ENCODE measurements around the gene SFMBT1. TPM values are rescaled to one million over a fixed set of nuclear protein-coding genes. Genes with fewer than 3 reads are reported as not detected.

Gene SFMBT1
- total and polyA plus RNA-seq, 2 donors (not counting 1 experiment from before 2014, with no cell fraction given), result 3.7 to 5.6 TPM

DNA sequence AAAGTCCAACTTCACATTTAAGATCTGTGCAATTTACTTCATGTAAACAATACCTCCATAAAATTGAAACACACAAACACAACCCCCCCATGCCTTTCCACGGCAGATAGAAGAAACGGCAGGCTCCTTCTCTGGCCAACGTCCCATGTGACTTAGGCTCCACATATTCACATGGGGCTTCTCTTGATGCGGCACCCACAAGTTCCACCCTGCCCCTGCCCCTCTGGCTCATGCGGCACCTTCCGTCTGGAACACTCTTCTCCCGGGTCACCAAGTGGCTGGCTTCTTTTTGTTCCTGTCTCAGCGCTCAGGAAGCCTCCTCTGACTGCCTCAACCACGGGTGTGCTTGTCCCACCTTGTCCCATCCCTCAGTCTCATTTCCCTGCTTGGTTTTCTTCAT, 174.1 kb downstream of the SFMBT1 start:
- no peak overlapping the region for H3K27ac ChIP-seq (ENCODE audit: insufficient read depth, low read length)
- H3K4me1 ChIP-seq (ENCODE audit: control insufficient read depth, extremely low read depth, insufficient read depth, low read length), result no peaks in the 10 kb centered on the region
- H4K20me1 ChIP-seq (ENCODE audit: control insufficient read depth, extremely low read depth, insufficient read depth, low read length), result no peaks in the 10 kb centered on the region
- no peaks in the 10 kb centered on the region for H3K9me3 ChIP-seq (ENCODE audit: control insufficient read depth, insufficient read depth, low read depth, low read length)
- H3K27me3 ChIP-seq (ENCODE audit: control insufficient read depth, insufficient read depth, low read length), result no peaks in the 10 kb centered on the region
- no peak overlapping the region for H3K4me3 ChIP-seq (replicated peaks in 1 of 4; ENCODE audit: control extremely low read depth in 1 of 4, insufficient read depth in 1 of 4, low read depth in 3 of 4, low read length in 4 of 4)
- H3K4me2 ChIP-seq (ENCODE audit: extremely low read depth, insufficient read depth, low read length), result no peak overlapping the region
- H3K79me2 ChIP-seq (ENCODE audit: control insufficient read depth, insufficient read depth, low read length), result no peaks in the 10 kb centered on the region
- no peak overlapping the region for H3K9ac ChIP-seq (ENCODE audit: insufficient read depth, low read length)
- no peaks in the 10 kb centered on the region for H3K36me3 ChIP-seq (ENCODE audit: control insufficient read depth, insufficient read depth, low read length)
- H2AFZ ChIP-seq (ENCODE audit: low read length), result no peak overlapping the region
- DNase-seq (ENCODE audit: low read depth in 2 of 2), result no peak
- TF ChIP-seq EZH2 (IDR thresholded peaks at IDR 0.05; ENCODE audit: low read length, missing control alignments), result no peak
- TF ChIP-seq CTCF (conservative IDR thresholded peaks at IDR 0.05 in 1 of 2, IDR thresholded peaks at IDR 0.05 in 1 of 2; ENCODE audit: low read depth in 1 of 2, low read length in 2 of 2), result no peak

DNA sequence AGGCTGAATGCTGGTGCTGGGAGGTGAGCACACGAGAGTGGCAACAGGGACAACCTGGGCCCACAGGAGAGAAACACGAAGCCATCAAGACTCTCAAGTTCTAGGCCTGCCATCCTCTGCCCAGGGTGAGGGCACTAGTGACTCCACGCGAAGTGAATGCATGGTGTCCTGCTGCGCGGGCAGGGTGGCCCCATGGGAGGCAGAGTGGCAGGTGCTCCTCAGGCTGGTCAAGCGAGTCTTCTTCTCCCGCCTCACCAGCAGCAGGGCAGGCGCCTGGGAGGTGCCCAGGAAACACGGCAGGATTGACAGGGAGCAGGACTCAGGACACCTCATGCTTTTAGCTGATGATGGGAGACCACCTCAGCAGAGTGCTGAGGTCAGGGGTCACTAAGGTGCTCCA, 175.4 kb downstream of the SFMBT1 start:
- Histone ChIP-seq H3K4me3 (replicated peaks in 1 of 4; ENCODE audit: control extremely low read depth in 1 of 4, insufficient read depth in 1 of 4, low read depth in 3 of 4, low read length in 4 of 4) (no peak overlapping the region), H3K27ac (ENCODE audit: insufficient read depth, low read length) (no peak overlapping the region), H3K9ac (ENCODE audit: insufficient read depth, low read length) (no peak overlapping the region), H4K20me1 (ENCODE audit: control insufficient read depth, extremely low read depth, insufficient read depth, low read length) (no peaks in the 10 kb centered on the region), H3K79me2 (ENCODE audit: control insufficient read depth, insufficient read depth, low read length) (no peaks in the 10 kb centered on the region), H3K4me2 (ENCODE audit: extremely low read depth, insufficient read depth, low read length) (no peak overlapping the region), H3K9me3 (ENCODE audit: control insufficient read depth, insufficient read depth, low read depth, low read length) (no peaks in the 10 kb centered on the region), H3K36me3 (ENCODE audit: control insufficient read depth, insufficient read depth, low read length) (no peaks in the 10 kb centered on the region), H2AFZ (ENCODE audit: low read length) (no peak overlapping the region), H3K4me1 (ENCODE audit: control insufficient read depth, extremely low read depth, insufficient read depth, low read length) (no peaks in the 10 kb centered on the region), H3K27me3 (ENCODE audit: control insufficient read depth, insufficient read depth, low read length) (no peaks in the 10 kb centered on the region)
- no peak for DNase-seq (ENCODE audit: low read depth in 2 of 2)
- TF ChIP-seq CTCF (conservative IDR thresholded peaks at IDR 0.05 in 1 of 2, IDR thresholded peaks at IDR 0.05 in 1 of 2; ENCODE audit: low read depth in 1 of 2, low read length in 2 of 2) (no peak), EZH2 (IDR thresholded peaks at IDR 0.05; ENCODE audit: low read length, missing control alignments) (no peak)

GRCh38 chr3:52866427-52866826, 179.4 kb downstream of the SFMBT1 start:
- no peaks in the 10 kb centered on the region for H3K27me3 ChIP-seq (ENCODE audit: control insufficient read depth, insufficient read depth, low read length)
- no peak for DNase-seq (ENCODE audit: low read depth in 2 of 2)
- TF ChIP-seq EZH2 (IDR thresholded peaks at IDR 0.05; ENCODE audit: low read length, missing control alignments) (no peak), CTCF (conservative IDR thresholded peaks at IDR 0.05 in 1 of 2, IDR thresholded peaks at IDR 0.05 in 1 of 2; ENCODE audit: low read depth in 1 of 2, low read length in 2 of 2) (no peak)
- H3K4me1 ChIP-seq (ENCODE audit: control insufficient read depth, extremely low read depth, insufficient read depth, low read length), result no peaks in the 10 kb centered on the region
- H3K27ac ChIP-seq (ENCODE audit: insufficient read depth, low read length), result no peak overlapping the region
- no peak overlapping the region for H2AFZ ChIP-seq (ENCODE audit: low read length)
- no peaks in the 10 kb centered on the region for H3K9me3 ChIP-seq (ENCODE audit: control insufficient read depth, insufficient read depth, low read depth, low read length)
- H4K20me1 ChIP-seq (ENCODE audit: control insufficient read depth, extremely low read depth, insufficient read depth, low read length), result no peaks in the 10 kb centered on the region
- H3K36me3 ChIP-seq (ENCODE audit: control insufficient read depth, insufficient read depth, low read length), result no peaks in the 10 kb centered on the region
- H3K79me2 ChIP-seq (ENCODE audit: control insufficient read depth, insufficient read depth, low read length), result no peaks in the 10 kb centered on the region
- no peak overlapping the region for H3K4me3 ChIP-seq (replicated peaks in 1 of 4; ENCODE audit: control extremely low read depth in 1 of 4, insufficient read depth in 1 of 4, low read depth in 3 of 4, low read length in 4 of 4)
- no peak overlapping the region for H3K9ac ChIP-seq (ENCODE audit: insufficient read depth, low read length)
- no peak overlapping the region for H3K4me2 ChIP-seq (ENCODE audit: extremely low read depth, insufficient read depth, low read length)
